KOPT-K1 (cell line): Measurements from ENCODE around the gene PPP2R5B.

Experiments used
- H3K27ac ChIP-seq: fragments of 200-600 bp; sonication (generic); 2 replicates; pipeline ENCODE4 v1.5.1; 2016; ENCODE audit warnings: antibody characterized with exemption, mild to moderate bottlenecking, low read depth, low read length; ENCODE audit not compliant: poor library complexity, severe bottlenecking
- H3K36me3 ChIP-seq: fragments of 200-600 bp; sonication (generic); 2 replicates; pipeline ENCODE4 v1.5.1; 2017; ENCODE audit warnings: antibody characterized with exemption, mild to moderate bottlenecking, low read length, moderate library complexity; ENCODE audit not compliant: insufficient read depth
- H3K9me3 ChIP-seq: fragments of 200-600 bp; sonication (generic); 2 replicates; pipeline ENCODE4 v1.5.1; 2017; ENCODE audit warnings: antibody characterized with exemption, low read length, mild to moderate bottlenecking; ENCODE audit not compliant: insufficient read depth, poor library complexity, severe bottlenecking

The PPP2R5B gene

DNA sequence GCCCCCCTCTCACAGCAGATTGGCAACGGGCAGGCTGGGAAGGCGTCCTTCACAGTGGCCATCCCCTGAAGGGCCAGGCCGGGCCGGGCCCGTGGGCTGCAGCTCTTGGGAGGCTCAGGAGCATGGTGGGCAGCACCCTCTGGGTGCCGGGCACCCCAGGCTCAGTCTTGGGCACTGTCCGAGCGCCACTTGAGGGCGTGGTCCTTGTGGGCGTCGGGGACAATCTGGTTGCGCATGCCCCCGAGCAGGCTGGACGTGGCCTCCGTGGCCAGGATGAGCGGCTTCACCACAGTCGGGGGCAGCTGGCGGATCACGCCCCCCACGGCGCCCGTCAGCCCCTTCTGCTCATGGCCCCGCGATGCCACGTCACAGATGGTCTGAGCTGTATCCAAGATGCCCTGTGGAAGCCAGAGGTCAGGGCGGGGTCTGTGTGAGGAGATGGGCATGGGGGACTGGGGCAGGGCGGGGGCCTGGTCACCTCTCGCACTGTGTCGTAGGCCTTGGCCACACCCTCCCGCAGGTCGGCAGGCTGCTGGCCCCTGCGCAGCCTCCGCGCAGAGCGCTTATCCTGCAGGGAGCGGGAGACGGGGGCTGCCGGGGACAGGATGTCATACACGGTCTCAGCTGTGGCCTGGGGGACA lies 29.6 kb upstream of the PPP2R5B start:
- H3K9me3 ChIP-seq = no peaks in the 10 kb centered on the region

DNA sequence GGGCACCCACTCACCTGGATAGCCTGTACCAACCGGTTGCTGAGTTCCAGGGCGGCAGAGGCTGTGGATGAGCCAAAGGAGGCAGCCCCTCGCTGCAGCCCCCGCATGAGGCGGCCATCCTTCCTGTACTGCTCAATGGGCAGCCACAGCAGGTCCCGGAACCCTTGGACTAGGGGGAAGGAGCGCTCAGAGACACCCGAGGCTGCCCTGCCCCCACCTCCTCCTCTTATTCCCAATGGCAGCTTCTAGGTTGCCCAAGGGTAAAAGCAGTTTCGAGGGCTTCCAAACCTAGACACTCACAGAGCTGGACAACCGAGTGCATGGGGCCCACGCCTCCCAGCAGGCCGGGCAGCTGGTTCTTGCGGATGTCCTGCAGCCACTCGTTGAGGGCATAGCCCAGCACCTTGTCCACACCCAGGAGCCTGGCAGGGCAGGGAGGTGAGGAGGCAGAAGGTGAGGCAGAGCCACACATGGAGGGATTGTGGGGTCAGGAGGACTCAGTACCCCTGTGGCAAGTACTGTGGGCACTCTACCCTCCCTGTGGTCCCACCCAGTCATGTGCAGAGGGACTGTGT lies 28.0 kb upstream of the PPP2R5B start:
- no peak overlapping the region for H3K27ac ChIP-seq
- H3K9me3 ChIP-seq = no peaks in the 10 kb centered on the region
- H3K36me3 ChIP-seq = peaks cover 49% of the 10 kb centered on the region

More for the DNA sequence above, 29.6 kb upstream of the PPP2R5B start:
- Histone ChIP-seq H3K27ac (no peak overlapping the region), H3K36me3 (peaks cover 36% of the 10 kb centered on the region; the same call in 1 of the 2 replicates)

DNA sequence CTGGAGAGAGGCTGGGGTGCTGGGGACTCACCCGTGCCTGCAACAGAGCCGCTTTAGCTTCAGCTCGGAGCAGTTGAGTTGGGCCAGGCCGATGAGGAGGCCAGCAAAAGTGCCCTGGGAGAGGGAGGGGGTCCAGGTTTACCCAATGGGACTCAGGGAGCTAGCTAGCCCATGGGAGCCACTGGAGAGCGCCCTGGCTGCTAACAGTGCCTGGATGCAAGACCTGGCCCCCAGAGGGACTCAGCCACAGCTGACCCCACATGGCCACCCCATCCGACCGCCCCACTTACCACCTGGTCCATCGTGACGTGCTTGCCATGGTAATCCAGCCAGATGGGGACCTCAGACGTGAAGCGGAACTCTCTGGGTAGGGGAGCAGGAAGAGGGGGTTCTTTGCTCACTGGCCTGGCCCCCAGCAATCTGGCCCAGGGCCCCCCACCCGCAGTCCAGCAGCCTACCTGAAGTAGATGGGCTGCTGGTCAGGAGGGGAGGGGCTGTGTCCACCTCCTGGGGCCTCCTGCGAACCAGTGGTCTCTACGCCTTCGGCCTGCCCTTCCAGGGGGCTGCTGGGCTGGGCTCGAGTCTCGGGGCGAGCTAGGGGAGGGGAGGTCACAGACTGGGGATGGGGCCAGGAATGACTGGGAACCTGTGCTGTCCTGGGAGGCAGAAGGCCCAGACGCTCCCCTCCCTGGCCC lies 27.0 kb upstream of the PPP2R5B start:
- H3K36me3 ChIP-seq = peaks cover 58% of the 10 kb centered on the region
- H3K27ac ChIP-seq = no peak overlapping the region

GRCh38 chr11:64898076-64898445 lies 26.4 kb upstream of the PPP2R5B start:
- Histone ChIP-seq H3K27ac (no peak overlapping the region), H3K9me3 (no peaks in the 10 kb centered on the region), H3K36me3 (peaks cover 60% of the 10 kb centered on the region)

More for the DNA sequence above, 27.0 kb upstream of the PPP2R5B start:
- H3K9me3 ChIP-seq = no peaks in the 10 kb centered on the region

- Histone ChIP-seq H3K9me3 (no peaks in the 10 kb centered on the region), H3K36me3 (peaks cover 65% of the 10 kb centered on the region), H3K27ac (no peak overlapping the region)
Measured at GRCh38 chr11:64898541-64898940, 25.9 kb upstream of the PPP2R5B start.

DNA sequence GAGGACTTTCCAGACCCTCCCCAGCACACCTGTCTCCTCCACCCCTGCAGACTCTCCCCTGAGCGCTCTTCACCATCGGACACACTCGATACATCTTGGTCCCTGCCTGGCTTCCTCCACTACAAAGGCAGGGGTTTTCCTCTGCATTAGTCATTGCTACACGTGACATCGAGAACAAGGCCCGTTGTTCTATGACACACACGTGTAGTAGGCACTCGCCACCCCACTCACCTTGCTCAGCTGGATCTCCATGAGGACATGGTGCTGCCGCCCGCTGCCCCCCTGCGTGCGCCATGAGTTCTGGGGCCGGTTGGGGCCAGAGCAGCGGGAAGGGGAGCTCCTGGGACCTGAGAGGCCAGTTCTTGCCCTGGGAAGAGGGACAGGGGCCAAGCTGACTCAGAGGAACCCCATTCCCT lies 24.2 kb upstream of the PPP2R5B start:
- Histone ChIP-seq H3K36me3 (peaks cover 61% of the 10 kb centered on the region), H3K9me3 (no peaks in the 10 kb centered on the region), H3K27ac (no peak overlapping the region)

- H3K36me3 ChIP-seq = peaks cover 64% of the 10 kb centered on the region
- H3K27ac ChIP-seq = no peak overlapping the region
- H3K9me3 ChIP-seq = no peaks in the 10 kb centered on the region
Measured at GRCh38 chr11:64900774-64901173, 23.7 kb upstream of the PPP2R5B start.

- H3K9me3 ChIP-seq = no peaks in the 10 kb centered on the region
- H3K27ac ChIP-seq = no peak overlapping the region
- peaks cover 66% of the 10 kb centered on the region for H3K36me3 ChIP-seq
Measured at GRCh38 chr11:64902102-64902900, 22.2 kb upstream of the PPP2R5B start.

DNA sequence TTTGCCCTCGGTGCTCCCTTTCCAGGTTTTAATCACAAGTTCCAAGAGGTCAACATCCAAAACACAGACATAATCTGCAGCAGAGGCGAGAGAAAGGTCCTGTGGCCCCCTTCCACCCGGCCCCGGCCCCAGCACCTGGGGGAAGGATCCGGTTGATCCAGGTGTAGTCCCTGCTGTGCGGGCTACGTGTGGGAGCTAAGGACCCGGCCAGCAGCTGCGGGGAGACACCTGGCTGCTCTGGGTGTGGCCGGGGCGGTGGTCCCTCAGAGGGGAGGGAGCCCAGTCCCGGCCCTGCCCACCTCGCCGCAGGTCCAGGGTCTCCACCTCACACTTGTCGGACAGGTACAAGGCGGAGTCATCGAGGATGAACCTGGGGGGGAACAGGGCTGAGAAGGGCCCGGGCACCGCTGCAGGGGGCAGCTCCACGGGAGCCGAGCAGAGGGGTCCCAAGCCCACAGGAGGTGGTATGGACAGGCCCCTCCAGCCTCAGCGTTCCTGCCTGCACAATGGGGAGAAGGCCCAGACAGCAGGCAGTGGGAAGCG lies 21.1 kb upstream of the PPP2R5B start:
- no peak overlapping the region for H3K27ac ChIP-seq
- H3K9me3 ChIP-seq = no peaks in the 10 kb centered on the region
- peaks cover 64% of the 10 kb centered on the region for H3K36me3 ChIP-seq

GRCh38 chr11:64905516-64906313 lies 18.8 kb upstream of the PPP2R5B start:
- Histone ChIP-seq H3K9me3 (no peaks in the 10 kb centered on the region), H3K36me3 (peaks cover 78% of the 10 kb centered on the region), H3K27ac (no peak overlapping the region)

- no peak overlapping the region for H3K27ac ChIP-seq
- no peaks in the 10 kb centered on the region for H3K9me3 ChIP-seq
- peaks cover 80% of the 10 kb centered on the region for H3K36me3 ChIP-seq
Measured at GRCh38 chr11:64906314-64906635, 18.2 kb upstream of the PPP2R5B start.

GRCh38 chr11:64908766-64909165 lies 15.7 kb upstream of the PPP2R5B start:
- Histone ChIP-seq H3K36me3 (peaks cover 80% of the 10 kb centered on the region), H3K9me3 (no peaks in the 10 kb centered on the region), H3K27ac (no peak overlapping the region)

DNA sequence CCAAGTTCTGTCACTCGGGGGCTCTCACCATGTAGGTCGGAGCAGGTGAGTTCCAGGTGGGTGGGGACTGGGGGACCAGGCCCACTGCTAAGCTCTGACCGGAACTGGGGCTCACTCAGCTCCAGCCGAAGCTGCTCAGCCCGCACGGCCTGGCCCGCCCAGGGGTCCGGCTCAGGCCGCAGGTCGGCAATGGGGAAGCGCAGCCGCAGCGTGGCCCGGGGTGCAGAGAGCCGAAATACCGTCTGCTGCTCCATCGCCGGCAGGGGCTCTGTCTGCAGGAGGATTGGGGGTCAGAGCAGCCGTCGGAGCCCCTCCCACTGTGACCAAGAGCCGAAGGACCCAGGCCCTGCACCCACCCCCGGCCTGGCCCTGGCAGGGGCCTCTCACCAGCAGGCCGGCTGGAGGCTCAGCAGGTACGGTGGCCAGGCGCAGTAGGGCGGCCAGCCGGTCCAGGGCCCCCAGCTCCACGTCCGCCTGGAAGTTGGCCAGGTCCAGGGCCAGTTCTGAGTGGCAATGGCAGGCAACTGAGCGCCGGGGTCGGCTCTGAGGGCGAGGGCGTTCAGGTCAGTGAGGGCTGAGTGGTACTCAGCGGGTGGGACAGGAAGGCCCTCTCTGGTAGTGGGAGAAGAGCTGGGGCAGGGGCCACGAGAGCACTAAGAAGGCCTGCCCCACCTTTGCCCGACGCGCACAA lies 14.7 kb upstream of the PPP2R5B start:
- no peaks in the 10 kb centered on the region for H3K9me3 ChIP-seq
- no peak overlapping the region for H3K27ac ChIP-seq
- H3K36me3 ChIP-seq = peaks cover 83% of the 10 kb centered on the region
